ENCODE data around the gene PTPRM.

PTPRM gene

DNA sequence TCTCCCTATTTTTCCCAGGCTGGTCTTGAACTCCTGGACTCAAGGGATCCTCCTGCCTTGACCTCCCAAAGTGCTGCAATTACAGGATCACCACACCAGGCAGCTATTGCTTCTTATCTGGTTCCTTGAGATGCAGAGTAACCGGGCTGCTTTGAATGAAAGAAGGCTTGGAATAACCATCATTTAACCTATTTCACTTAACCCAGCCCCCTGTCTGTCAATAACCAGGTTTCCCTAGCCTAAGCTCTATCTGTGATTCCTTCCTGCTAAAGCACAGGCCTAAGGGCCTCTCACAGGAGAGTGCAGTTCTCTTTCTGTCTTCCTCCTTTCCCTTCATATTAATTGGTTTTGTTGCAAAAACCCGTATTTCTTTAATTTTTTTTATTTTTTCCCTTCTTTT, 648.6 kb downstream of the PTPRM start:
- DNase-seq, result no peak

DNA sequence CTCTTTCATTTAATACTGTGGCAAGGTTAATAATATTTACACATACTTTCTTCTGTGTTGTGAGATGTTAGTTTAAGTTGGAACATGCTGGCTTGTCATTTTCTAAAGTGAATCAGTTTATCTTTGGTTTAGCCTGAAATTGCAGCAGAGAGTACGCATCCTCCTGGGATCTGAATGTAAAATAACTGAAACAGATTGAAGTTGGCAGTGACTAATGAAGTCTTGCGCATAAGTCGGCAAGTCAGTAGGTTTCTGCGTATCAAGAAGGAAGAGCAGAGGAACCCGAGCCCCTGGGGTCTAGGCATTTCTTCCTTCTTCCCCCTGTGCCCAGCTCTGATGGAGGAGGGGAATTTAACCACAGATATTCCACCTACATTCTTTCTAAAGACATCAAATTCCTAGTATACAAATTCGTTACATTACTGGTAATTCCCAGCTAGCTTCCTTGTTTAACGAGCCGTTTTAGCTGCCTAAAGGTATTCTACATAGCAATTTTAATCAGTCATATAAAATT, 650.0 kb downstream of the PTPRM start:
- DNase-seq, result no peak

DNA sequence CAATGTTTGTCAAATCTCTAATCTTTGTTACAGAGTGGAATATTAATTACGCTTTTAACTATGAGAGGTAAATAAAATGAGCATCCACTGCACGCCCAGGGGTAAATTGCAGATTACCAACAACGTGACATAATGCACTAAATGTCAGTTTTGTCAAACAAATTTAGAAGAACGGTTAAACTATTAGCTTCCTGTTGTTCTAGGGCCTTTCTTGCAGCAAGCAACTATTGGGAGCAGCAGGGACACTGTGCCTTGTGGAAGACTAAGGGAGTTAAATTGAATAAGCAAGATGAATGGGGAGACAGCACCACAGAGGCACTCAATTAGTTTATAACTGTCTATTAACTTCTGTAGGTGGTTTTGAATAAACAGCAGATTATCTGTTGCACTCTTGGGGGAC, 651.1 kb downstream of the PTPRM start:
- DNase-seq, result no peak

DNA sequence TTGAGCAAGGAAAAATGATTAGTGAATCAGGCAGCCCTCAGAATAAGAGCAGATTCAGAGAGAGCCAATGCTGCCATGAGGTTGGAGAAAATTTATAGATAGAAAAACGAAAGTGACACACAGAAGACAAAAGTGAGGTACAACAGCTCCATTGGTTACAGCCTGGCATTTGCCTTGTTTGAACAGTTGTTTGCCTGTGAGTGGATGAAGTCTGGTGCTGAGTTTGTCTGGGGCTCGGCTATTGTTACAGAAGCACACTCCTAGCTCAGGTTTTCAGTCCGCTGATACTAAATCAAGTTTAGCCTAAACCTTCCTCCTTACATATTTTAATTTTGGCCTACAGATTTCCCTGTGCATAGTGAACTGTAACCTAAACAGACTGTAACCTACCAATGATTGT, 654.3 kb downstream of the PTPRM start:
- no peak for DNase-seq

DNA sequence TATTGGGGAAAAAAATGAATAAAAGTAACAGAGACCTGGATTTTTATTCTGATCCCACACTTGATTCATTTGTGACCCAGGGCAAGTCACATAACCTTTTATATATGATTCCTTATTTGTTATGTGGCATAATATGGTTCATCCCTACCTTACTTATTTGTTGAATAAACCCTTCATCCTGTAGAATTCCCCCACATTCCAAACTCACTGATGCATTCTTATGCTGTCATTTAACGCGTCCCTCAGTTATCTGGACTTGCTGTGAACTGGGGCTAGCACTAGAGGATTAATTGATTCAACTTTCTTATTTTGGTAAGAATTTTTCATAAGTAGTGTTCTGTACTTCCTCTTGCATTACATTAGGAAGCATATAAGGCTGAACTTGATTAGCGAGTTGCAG, 657.5 kb downstream of the PTPRM start:
- no peak for DNase-seq

DNA sequence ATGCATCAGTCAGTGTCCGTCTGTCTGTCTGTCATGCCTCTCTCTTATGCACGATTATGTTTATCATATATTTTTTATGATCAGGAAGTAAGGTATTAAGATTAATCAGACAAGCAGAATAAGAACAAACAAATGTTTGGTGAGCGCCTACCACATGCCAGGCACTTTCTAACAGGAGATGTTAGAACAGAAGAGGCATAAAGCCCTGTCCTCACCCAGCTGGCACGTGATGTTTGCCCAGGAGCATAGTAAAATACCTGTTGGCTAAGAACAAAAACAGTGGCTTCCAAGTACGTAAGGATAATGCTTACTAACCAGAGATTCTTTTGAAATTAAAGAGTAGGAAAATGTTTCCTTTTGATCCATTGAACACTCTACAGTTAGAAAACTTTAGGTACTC, 661.9 kb downstream of the PTPRM start:
- no peak for DNase-seq

DNA sequence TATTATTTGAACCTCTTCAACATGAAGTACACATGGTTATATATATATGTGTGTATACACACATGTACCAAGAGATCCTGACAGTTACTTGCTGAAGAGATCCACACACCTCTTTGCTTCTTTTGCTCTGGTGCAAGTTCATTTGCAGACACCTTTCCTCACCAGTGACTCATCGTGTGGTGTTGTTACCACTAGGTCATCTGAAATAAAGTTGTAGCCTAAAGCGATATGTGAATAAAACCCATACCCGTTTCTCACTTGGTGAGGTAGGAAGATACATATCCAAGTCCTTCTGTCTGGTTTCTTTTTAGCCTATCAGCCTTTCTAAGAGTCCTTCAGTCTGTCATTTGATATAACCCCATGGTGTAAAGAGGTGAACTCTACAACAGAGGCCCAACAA, 662.7 kb downstream of the PTPRM start:
- no peak for DNase-seq

DNA sequence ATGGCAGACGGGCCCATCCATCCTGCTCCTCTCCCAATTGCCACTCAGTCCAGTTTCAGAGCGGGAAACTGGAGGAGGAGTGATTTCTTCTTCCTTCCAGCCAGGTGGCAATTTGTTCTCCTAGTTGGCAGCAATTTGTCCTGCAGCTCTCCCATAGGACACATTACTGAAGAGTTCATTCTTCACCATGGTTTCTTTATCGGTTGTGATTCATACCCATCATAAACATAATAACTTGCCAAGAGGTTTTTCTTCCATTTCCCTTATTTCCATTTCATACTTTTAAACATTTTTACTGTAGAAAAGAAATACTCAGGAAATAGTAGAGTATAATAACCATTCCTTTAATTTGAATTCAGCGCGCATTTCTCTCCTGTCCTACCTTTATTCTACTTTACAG, 664.2 kb downstream of the PTPRM start:
- DNase-seq, result no peak

DNA sequence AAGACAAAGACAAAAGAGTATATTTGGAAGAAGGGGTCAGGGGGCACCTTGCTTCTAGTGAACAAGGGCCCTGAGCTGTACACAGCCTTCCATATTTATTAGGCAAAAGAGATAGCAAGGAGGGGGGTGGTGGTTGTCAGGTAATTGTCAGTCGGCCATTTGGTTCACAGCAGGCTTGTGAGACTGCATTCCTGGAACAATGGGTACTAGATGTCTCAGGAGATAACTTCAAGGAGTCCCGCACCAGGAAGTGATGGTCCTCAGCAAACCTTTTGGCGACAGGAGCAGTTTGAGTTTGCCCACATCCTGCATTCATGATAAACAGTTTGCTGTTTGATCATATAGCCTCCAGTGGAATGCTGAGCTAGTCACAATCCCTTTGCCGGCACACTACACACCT, 665.7 kb downstream of the PTPRM start:
- DNase-seq, result no peak

DNA sequence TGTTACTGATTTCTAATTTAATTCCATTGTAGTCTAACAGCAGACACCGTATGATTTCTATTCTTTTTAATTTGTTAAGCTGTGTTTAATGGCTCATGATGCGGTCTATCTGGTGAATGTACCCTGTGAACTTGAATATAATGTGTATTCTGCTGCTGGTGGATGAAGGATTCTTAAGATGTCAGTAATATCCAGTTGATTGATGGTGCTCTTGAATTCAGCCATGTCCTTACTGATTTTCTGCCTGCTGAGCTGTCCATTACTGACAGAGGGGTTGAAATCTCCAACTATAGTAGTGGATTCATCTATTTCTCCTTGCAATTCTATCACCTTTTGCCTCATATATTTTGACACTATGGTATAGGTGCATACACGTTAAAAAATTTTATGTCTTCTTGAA, 668.8 kb downstream of the PTPRM start:
- DNase-seq, result no peak

DNA sequence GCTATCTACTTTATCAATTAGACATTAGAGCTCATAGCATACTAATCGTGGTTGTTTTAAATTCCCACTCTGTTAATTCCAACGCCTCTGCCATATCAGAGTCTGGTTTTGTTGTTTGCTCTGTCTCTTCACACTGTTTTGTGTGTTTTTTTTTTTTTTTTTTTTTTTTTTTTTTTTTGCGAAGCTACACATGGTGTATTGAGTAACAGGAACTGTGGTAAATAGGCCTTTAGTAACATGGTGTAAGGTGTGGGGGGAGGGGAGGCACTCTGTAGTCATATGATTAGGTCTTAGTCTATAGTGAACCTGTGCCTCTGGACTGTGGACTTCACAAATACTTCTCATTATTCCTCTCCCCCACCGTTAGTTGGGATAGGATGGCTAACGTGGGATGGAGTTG, 671.4 kb downstream of the PTPRM start:
- no peak for DNase-seq

DNA sequence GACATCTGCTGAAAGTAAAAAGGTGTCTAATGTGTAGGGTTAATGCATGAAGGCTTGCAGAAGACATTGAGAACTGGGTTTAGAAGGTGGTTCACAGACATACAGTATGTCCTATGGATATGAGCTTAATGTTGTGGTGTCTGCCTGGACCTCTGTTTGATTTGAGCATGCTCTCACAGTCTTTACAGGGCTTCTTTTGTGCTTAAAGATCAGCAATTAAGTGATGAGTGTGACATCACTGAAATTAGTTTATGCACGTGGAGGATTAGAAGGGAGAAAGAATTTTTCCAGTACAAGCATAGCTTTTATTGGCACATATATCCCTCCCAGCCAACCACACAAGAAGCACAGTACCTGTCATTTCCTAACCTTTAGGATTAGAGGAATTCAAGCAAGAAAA, 674.6 kb downstream of the PTPRM start:
- no peak for DNase-seq

DNA sequence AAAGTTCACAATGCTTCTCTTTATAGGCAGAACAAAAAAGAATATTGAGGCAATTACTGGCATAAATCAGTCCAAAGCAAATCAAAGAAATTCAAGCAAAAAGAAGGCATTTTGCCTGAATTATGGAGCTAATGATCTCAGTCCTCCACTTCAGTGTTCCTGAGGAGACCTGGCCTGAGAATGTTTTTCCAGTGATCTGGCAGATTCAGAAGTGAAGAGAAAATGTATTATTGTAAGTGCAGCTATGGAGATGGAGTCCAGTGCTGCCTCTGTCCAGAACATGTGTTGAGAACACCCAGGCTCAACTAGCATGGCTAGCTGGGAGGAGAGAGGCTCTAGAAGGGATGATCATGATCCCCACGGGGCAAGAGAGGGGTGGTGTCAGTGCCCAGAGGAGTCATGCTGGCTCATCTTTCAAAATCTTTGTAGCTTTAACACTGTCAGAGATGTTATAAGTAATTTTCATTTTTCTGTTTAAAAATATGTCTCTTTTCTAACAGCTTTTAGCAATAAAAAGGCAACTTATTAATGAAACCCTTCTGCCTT, 675.1 kb downstream of the PTPRM start:
- DNase-seq, result no peak

DNA sequence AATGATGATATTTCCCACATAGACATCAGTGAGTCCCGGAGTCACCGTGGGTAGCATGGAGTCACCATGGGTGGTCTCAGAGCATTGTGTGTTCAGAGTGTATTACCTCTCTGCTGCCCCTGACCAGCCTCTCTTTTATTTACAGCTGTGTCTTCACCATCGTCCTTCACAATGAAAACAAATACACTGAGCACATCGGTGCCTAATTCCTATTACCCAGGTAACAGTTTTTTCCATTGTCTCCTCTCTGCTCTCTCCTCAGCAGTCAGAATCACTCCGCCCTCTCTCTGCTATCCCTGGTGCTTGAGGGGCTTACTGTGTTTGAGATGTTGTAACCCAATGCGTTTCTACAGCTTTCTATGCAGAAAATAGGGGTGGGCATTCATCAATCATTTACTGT, 680.6 kb downstream of the PTPRM start:
- DNase-seq, result no peak

DNA sequence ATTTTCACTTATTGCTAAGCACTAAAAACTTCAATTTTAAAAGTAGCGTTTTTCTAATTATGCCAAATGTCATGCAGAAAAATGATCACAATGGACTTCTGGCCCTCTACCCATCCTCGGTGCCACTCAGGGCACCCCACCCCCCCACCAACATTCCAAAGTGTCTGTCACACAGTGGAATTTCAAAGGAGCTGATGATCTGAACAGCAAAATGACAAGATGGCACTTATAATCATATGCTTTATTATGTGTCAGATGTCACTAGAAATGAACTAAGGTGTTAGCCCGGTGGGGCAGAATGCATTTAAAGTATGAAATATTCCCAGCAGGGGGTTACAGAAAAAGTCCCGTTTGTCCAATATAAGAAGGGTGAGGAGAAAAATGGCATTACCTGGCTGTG, 681.5 kb downstream of the PTPRM start:
- no peak for DNase-seq

DNA sequence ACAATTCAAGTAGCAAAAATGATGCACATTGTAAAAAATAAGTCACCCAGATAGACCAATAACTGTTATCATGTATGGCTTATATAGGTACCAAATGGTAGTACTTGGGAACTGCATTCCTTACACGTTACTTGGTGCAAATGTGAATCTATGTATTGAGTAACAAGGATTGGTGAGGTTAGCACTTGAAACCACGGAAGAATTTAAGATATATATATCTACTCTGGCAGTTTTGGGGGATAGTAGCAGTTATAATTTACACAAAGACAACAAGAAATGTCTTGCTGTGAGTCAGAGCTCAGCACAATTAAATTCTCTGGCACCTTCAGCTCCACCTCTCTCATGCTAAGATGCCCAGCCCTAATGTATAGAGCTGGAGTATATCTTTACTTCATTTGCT, 682.7 kb downstream of the PTPRM start:
- no peak for DNase-seq

DNA sequence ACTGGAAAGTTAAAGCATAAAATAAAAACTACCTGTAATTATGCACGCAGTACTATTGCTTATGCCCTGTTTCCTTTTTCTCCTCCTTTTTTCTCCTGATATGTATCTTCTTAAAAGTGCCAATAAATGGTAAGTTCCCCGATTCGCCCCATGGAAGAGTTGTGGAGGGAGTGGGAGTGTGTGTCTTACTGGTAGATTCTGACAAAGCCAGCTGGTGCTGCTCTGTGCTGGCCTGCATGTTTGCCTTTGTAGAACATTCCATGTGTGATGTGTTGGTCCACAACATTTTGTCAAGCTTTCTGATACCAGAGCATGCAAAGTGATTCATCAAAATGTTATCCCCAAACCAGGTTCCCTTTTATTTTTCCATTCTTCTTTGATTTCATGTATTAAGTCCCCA, 685.3 kb downstream of the PTPRM start:
- no peak for DNase-seq

DNA sequence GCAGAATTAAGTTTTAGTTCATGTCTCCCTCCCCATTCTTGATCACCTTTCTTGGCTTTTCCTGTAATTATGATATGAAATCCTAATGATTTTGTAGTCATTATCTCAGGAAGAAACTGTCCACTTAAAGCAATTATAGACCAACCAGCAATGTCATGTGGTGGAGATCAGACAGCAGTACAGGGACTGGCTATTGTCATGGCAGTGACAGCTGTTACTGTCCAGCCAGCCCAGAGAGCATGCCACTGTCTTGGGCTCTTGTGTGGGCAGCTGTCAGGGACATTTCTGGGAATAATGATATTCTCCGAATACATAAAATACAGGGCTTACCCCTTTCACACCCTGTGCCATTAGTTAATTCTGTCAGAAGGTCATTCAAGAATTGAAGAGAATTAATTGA, 686.8 kb downstream of the PTPRM start:
- DNase-seq, result no peak

DNA sequence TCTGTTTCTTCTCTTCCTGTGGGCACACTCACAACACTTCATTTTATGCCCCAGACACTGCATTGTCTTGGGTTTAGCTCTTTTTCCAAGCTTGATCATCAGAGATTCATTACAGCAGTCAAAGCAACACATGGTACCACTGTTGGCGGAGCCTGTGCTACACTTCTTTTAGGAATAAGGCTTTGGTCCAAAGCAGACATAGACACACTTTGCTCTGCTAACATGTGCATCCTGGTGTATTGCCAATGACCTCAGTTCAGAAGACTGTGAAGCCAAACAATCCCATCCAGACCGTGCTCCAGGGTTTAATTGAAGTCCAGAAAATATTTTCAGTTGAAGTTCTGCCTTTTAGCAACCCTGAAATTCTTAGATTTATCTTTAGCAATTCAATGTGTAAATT, 687.5 kb downstream of the PTPRM start:
- DNase-seq, result no peak

DNA sequence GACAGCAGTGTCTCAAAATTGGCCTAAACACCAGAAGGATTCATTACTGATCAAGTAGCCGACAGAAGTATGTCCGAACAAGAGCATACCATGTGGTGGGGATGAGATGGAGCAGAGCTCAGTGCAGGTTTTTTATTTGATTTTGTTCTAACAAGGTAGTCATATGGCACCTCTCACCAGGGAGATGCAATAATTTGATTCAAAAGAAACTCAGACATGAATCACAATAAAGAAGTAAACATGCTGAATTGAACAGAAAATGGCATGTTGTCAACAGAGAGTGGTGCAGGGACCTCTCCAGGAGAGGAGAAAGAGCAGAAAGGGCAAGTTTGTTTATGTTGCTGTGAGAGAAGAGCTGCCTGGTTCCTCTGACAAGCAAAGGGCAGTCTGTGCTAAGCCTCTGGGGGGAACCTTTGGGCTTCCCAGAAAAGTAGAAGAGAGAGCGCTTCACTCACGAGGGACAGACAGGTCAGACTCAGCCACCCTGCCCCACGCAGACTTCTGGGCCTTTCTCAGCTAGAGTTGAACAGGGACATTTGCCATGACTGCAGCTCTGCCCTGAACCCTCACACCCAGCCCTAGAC, 690.8 kb downstream of the PTPRM start:
- no peak for DNase-seq

DNA sequence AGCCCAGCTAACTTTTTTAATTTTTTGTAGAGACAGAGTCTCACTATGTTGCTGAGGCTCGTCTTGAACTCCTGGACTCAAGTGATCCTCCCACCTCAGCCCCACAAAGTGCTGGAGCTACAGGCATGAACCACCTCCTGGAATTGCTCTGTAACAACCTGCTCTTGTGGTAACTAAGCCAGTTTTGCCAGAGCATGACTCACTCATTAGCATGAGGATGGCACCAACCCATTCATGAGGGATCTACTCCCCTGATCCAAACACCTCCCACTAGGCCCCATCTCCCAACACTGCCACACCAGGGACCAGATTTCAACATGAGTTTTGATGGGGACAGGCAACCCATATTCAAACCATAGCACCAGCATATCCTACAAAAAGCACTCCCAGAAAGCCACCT, 693.2 kb downstream of the PTPRM start:
- DNase-seq, result no peak

DNA sequence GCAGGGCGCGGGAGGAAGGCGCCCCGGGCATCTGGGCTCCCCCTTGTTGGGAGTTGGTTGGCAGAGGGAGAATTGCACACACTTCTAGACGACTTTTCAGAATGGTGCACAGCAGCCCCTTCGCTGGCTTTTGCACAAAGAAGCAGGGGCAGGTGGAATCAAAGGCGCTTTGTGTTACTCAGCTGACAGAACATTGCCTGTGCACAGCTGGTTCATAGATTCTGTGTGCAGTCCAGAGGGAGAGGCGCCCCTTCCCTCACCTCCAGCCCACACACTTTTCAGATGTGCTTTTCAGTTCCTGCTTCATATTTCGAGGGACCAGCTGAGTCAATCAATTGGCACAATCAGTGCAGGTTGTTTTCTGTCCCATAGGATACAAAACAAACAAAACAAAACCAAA, 693.7 kb downstream of the PTPRM start:
- no peak for DNase-seq

DNA sequence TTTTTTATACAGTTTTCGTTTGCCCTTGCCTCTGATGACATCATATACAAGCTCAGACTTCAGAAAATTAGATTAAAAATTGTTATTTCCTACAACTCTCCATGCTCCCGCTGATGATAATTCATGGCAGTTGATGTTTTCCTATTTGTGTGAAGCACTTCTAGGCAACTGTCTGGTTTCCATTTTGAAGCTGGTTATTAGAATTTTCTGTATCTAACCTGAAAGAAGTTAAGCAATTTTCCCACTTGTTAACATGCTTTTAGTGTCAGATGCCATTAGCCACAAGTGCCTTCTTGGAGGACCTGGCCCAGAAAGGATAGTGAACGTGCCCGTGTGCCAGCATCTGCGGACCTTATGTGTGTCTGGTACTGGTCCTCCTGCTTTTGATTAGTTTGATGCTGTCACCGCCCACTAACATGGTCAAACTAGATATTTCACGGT, 694.6 kb downstream of the PTPRM start:
- DNase-seq, result no peak

DNA sequence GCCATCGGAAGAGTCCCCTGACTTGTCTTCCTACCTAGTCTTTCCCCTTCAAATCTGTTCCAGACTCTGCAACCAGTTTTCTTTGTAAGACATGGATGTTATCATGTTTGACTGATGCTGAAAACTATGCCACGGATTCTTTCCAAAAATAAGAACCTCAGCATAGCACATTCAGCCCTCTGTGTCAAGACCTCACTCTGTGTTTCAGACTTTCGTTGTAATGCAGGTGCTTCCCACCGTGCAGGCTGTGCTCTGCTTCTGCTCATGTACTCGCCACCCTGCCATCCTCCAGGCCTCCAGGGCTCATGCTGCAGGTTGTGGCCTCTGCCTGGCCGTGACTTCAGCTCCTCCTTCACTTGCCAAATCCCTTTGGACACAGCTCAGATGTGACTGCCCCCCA, 695.1 kb downstream of the PTPRM start:
- no peak for DNase-seq

DNA sequence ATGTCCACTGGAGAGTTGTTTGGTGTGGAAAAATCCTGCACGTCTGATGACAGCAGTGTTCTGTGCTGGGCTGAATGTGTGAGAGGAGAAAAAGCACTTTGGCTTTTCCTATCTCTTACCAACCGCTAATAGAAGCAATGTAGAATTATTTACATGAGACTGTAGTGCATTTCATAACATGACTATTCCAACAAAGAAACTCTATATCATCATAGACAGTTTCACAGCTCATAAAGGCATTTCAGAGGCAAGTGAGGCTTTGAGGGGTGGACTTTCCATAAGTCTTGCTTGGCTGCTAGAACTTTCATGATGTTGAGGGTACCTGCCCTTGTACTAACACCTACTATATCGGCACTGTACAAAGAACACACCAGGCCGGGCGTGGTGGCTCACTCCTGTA, 697.0 kb downstream of the PTPRM start:
- DNase-seq, result no peak
